ENCODE data around the gene ING3.

Gene ING3

GRCh38 chr7:121005996-121006584, 55.5 kb downstream of the ING3 start:
- DNase-seq = no peak

DNA sequence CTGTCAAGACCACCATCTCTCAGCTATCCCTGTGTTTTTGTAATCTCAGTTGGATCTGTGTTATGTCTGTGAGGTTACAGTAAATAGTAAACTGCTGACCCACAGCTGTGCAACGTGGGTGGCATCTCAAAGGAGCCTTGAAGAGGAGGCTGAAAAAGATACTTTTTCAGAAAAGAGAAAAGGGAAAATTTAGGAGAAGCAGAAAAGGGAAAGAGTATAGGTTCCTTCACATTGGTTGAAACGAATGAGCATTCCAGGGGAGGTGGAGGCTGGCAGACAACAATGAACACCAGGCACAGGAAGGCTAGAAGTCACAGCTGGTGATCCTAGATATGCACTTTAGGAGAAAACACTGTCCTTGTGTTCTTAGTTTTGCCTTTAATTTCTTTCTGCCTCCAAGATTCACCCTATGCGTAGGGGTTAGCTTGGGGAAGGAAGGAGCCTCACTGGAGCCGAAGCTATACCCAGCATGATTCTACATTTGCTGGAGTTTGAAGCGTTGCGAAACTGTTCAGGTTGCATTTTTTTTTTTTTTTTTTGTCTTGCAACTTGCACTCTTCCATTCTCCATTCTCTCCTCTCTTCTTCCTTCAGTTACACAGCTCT, 56.2 kb downstream of the ING3 start:
- DNase-seq = no peak

DNA sequence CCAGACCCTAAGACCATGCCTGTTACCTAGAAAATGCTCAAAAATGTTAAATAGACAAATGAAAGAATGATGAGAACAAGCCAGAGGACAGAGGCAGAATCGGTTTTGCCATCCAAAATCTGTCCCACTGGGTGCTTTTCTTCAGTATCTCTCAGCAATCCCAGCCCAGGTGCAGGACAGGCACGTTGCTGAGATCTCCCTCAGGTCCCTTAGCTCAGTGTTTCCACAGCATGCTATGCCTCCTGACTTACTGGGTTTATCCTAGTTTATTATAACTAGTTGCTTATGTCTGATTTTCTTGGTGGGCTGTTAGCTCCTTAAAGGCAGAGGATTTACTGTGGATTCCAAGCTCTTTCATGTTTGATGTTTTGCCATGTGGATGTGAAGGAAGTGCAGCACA, 58.2 kb downstream of the ING3 start:
- no peak for DNase-seq

GRCh38 chr7:121011401-121011800, 60.8 kb downstream of the ING3 start:
- no peak for DNase-seq

- no peak for DNase-seq
Observed at GRCh38 chr7:121012170-121012874, 61.7 kb downstream of the ING3 start.

DNA sequence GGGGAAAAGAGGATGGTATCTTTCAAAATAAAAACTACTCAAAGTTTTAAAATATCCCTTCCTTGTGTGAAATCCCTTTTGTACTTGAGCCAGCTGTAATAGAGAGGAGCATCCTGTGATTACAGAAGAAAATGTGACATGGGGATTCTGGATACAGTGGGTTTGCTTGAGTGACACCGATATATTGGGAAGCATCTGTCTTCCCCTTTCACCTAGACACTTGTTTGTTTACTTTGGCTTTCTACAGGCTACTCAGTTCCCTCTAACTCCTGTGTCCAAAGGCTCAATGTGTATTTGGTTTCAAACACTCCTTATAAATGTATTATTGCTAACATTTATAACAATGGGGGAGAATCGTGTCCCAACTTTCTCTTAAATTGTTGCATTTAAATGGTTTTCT, 62.3 kb downstream of the ING3 start:
- peak; percentile 35 for DNase-seq

- no peak for DNase-seq
Observed at GRCh38 chr7:121015560-121015959, 65.0 kb downstream of the ING3 start.

GRCh38 chr7:121016966-121017365, 66.4 kb downstream of the ING3 start:
- no peak for DNase-seq

- no peak for DNase-seq
Observed at GRCh38 chr7:121017586-121017985, 67.0 kb downstream of the ING3 start.

GRCh38 chr7:121019018-121019417, 68.4 kb downstream of the ING3 start:
- no peak for DNase-seq

- no peak for DNase-seq
Observed at GRCh38 chr7:121020249-121020988, 69.8 kb downstream of the ING3 start.

GRCh38 chr7:121020989-121021969, 70.7 kb downstream of the ING3 start:
- no peak for DNase-seq

- DNase-seq = no peak
Observed at GRCh38 chr7:121023194-121023593, 72.6 kb downstream of the ING3 start.

GRCh38 chr7:121023683-121024511, 73.3 kb downstream of the ING3 start:
- DNase-seq = no peak

GRCh38 chr7:121024611-121025010, 74.0 kb downstream of the ING3 start:
- no peak for DNase-seq

DNA sequence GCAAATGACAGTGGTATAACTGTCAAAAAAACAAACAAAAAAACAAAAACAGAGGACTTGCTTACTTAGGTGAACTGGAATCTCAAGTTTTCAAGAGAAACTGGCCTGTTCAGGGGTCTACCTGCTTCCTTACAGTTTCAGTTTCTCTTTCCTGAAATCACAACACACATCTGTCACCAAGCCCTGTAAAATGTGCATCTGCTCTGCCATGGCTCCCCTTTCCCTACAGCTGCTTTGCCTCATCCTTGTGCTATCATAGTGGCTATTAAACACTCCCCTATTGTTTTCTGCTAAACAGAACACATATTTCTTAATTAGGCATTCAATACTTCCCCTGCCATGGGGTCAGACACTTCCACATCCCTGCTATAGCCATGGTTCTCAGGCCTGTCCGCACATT, 75.6 kb downstream of the ING3 start:
- DNase-seq = peak; percentile 20

GRCh38 chr7:121026577-121027111, 76.1 kb downstream of the ING3 start:
- DNase-seq = peak; percentile 15

Measured in NCI-H2171 treated with DMSO at 0.1 percent for 48 hours (cell line).